SU-DHL-6 (cell line): ENCODE results near the gene MACIR.

ENCODE experiments used
- H2AFZ ChIP-seq: fragments of 200-600 bp; sonication (generic); 2 replicates; pipeline ENCODE4 v1.6.1; 2014; ENCODE audit warnings: low read depth, mild to moderate bottlenecking, moderate library complexity, mixed read lengths, antibody characterized with exemption, low read length; ENCODE audit not compliant: severe bottlenecking
- H3F3A ChIP-seq: fragments of 200-600 bp; shearing (Covaris generic); 2 replicates; pipeline ENCODE4 v1.6.0; 2016; ENCODE audit warnings: antibody characterized with exemption, mild to moderate bottlenecking; ENCODE audit not compliant: insufficient read depth
- H3K27ac ChIP-seq: fragments of 200-600 bp; sonication (generic); 2 replicates; pipeline ENCODE4 v1.5.1; 2016; ENCODE audit warnings: low read depth, mild to moderate bottlenecking, low read length, moderate library complexity, mixed read lengths
- H3K27me3 ChIP-seq: fragments of 200-600 bp; sonication (generic), shearing (Covaris generic); 2 replicates; pipeline ENCODE4 v1.6.0; 2014; ENCODE audit warnings: mild to moderate bottlenecking, low read length
- H3K36me3 ChIP-seq: fragments of 200-600 bp; sonication (generic); 2 replicates; pipeline ENCODE4 v1.6.1; 2014; ENCODE audit warnings: mild to moderate bottlenecking, low read length, mixed read lengths
- H3K4me2 ChIP-seq: fragments of 300-600, 200-600 bp; shearing (Covaris generic), sonication (generic); 2 replicates; pipeline ENCODE4 v1.6.0; 2014; ENCODE audit warnings: low read length, low read depth, mild to moderate bottlenecking; ENCODE audit not compliant: poor library complexity, severe bottlenecking
- H3K4me3 ChIP-seq: fragments of 200-600 bp; sonication (generic); 2 replicates; pipeline ENCODE4 v1.5.1; 2014; ENCODE audit warnings: antibody characterized with exemption, low read length, mild to moderate bottlenecking, mixed read lengths; ENCODE audit not compliant: insufficient read depth, poor library complexity, severe bottlenecking
- H3K79me2 ChIP-seq: fragments of 200-600 bp; sonication (generic); 2 replicates; pipeline ENCODE4 v1.6.1; 2014; ENCODE audit warnings: mild to moderate bottlenecking, low read length, moderate library complexity; ENCODE audit not compliant: insufficient read depth
- H3K9ac ChIP-seq: fragments of 200-600 bp; sonication (generic); 2 replicates; pipeline ENCODE4 v1.7.0; 2014; ENCODE audit warnings: mild to moderate bottlenecking, low read length
- H3K9me2 ChIP-seq: fragments of 200-600 bp; sonication (generic); replicated peaks from 2 replicates; pipeline ENCODE4 v1.6.1; 2014; ENCODE audit warnings: low read length; ENCODE audit not compliant: insufficient read depth
- H3K9me3 ChIP-seq: fragments of 200-600 bp; sonication (generic); 2 replicates; pipeline ENCODE4 v1.6.1; 2014; ENCODE audit warnings: low read length, mixed read lengths; ENCODE audit not compliant: insufficient read depth
- H4K20me1 ChIP-seq: fragments of 200-600 bp; sonication (generic); 2 replicates; pipeline ENCODE4 v1.6.1; 2014; ENCODE audit warnings: low read depth, mild to moderate bottlenecking, antibody characterized with exemption, low read length, moderate library complexity, mixed read lengths
- EZH2phosphoT487 ChIP-seq: fragments of 200-600 bp; sonication (generic), shearing (Covaris generic); conservative IDR thresholded peaks from 2 replicates; pipeline ENCODE4 v1.6.1; 2018; ENCODE audit warnings: mild to moderate bottlenecking, antibody characterized with exemption, low read length, moderate library complexity, mixed read lengths
- TF ChIP-seq, protein P1 (sequence below): fragments of 200-600 bp; sonication (generic); IDR thresholded peaks from one replicate; pipeline ENCODE4 v1.5.1; 2017; ENCODE audit warnings: antibody characterized with exemption, mild to moderate bottlenecking, low read length, moderate library complexity; ENCODE audit not compliant: insufficient read depth, poor library complexity, severe bottlenecking

Gene MACIR

DNA sequence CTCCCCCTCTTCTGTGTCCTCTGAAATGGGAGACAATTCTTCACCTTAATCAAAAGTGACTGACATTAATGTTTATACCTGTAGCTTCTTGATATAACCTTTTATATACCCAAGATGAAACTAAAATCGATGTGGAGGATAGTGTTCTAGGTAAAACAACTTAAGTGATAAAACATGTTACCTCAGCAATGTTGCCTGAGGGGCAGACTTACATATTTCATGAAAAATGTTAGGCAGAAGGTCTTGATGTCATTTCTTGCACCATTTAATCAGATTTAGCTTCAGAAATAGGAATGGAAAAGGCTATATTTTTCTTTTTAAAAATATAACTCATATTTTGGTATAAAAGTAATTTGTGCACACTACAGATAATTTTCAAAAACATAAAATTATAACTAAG, 22.7 kb upstream of the MACIR start:
- H3K27me3 ChIP-seq = no peaks in the 10 kb centered on the region
- H3F3A ChIP-seq = no peaks in the 10 kb centered on the region
- H3K27ac ChIP-seq = no peak overlapping the region
- H3K9me3 ChIP-seq = peaks cover 3% of the 10 kb centered on the region; the same call in 1 of the 2 replicates
- H3K36me3 ChIP-seq = no peaks in the 10 kb centered on the region
- H3K9me2 ChIP-seq = no peaks in the 10 kb centered on the region
- TF ChIP-seq, protein P1, sequence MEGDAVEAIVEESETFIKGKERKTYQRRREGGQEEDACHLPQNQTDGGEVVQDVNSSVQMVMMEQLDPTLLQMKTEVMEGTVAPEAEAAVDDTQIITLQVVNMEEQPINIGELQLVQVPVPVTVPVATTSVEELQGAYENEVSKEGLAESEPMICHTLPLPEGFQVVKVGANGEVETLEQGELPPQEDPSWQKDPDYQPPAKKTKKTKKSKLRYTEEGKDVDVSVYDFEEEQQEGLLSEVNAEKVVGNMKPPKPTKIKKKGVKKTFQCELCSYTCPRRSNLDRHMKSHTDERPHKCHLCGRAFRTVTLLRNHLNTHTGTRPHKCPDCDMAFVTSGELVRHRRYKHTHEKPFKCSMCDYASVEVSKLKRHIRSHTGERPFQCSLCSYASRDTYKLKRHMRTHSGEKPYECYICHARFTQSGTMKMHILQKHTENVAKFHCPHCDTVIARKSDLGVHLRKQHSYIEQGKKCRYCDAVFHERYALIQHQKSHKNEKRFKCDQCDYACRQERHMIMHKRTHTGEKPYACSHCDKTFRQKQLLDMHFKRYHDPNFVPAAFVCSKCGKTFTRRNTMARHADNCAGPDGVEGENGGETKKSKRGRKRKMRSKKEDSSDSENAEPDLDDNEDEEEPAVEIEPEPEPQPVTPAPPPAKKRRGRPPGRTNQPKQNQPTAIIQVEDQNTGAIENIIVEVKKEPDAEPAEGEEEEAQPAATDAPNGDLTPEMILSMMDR = no peak
- TF ChIP-seq EZH2phosphoT487 = no peak
- no peak overlapping the region for H3K4me3 ChIP-seq
- H3K9ac ChIP-seq = no peak overlapping the region
- H3K4me2 ChIP-seq = no peak overlapping the region
- H4K20me1 ChIP-seq = no peaks in the 10 kb centered on the region
- H3K79me2 ChIP-seq = no peaks in the 10 kb centered on the region
- no peak overlapping the region for H2AFZ ChIP-seq

DNA sequence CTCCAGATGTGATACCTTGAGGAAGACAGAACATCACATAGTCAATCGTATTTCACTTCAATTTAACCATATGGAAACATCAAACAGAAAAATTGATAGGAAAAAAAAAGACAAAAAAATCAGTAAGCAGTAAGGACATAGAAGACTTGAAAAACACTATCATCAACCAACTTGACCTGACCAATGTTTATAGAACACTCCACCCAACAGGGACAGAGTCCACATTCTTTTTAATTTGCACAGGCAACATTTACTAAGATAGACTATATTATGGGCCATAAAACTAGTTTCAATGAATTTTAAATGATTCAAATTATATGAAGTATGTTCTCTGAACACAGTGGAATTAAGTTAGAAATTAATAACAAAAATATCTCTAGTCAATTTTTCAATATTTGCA, 20.8 kb upstream of the MACIR start:
- H2AFZ ChIP-seq = no peak overlapping the region
- H3F3A ChIP-seq = no peaks in the 10 kb centered on the region
- H3K9ac ChIP-seq = no peak overlapping the region
- no peaks in the 10 kb centered on the region for H3K27me3 ChIP-seq
- no peaks in the 10 kb centered on the region for H3K79me2 ChIP-seq
- H3K9me3 ChIP-seq = peaks cover 3% of the 10 kb centered on the region; the same call in 1 of the 2 replicates
- no peak for TF ChIP-seq EZH2phosphoT487
- TF ChIP-seq, protein P1 = no peak
- no peaks in the 10 kb centered on the region for H3K9me2 ChIP-seq
- no peak overlapping the region for H3K27ac ChIP-seq
- no peaks in the 10 kb centered on the region for H4K20me1 ChIP-seq
- no peak overlapping the region for H3K4me2 ChIP-seq
- H3K4me3 ChIP-seq = no peak overlapping the region
- no peaks in the 10 kb centered on the region for H3K36me3 ChIP-seq

DNA sequence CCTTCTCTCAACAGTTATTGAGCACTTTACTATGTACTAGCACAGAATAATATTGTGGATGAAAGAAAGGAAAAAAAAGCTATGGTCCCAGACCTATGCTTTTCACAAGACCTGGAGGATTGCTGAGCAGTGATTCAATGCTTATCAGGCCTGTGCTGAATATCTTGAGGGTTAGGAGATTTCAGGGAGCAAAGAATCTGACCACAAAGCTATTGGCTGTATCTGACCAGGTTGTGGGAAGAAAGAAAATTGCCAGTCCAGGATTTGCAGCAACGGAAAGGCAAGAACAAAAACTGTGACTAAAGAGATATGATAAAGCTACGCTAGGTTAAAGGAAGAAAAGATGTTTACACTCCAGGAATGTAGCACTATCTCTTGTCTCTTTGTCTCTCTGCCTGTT, 14.9 kb upstream of the MACIR start:
- Histone ChIP-seq H3K27me3 (no peaks in the 10 kb centered on the region), H3K4me2 (no peak overlapping the region), H3K9ac (no peak overlapping the region), H3K9me2 (no peaks in the 10 kb centered on the region), H4K20me1 (no peaks in the 10 kb centered on the region), H3K27ac (no peak overlapping the region), H2AFZ (no peak overlapping the region), H3K4me3 (no peak overlapping the region), H3F3A (no peaks in the 10 kb centered on the region), H3K36me3 (no peaks in the 10 kb centered on the region), H3K9me3 (peaks cover 3% of the 10 kb centered on the region; the same call in 1 of the 2 replicates), H3K79me2 (no peaks in the 10 kb centered on the region)
- TF ChIP-seq, protein P1 = no peak
- TF ChIP-seq EZH2phosphoT487 = no peak
